ENCODE results near the gene SPRED3. TPM values are rescaled to one million over a fixed set of nuclear protein-coding genes. Genes with fewer than 3 reads are reported as not detected.
A peak's percentile ranks its signal among the peaks of the same experiment; 100 is the strongest.

The SPRED3 gene
- total RNA-seq, 1 experiment from 2014 or later, result 7.2 TPM

GRCh38 chr19:38417146-38417543 is 28.6 kb downstream of the SPRED3 start:
- Mint-ChIP-seq H3K4me1 (peaks cover 13% of the 10 kb centered on the region), H3K36me3 (no peaks in the 10 kb centered on the region), H3K27me3 (ENCODE audit: low read depth) (peaks cover 21% of the 10 kb centered on the region), H3K4me3 (peak overlapping the region; percentile 84), H3K27ac (peak overlapping the region; percentile 55), H3K9me3 (no peaks in the 10 kb centered on the region)
- no peak for TF ChIP-seq ZNF317 (CRISPR knock-in tag; IDR thresholded peaks at IDR 0.05; ENCODE audit: borderline replicate concordance, low read depth)
- TF ChIP-seq ARID4B (CRISPR knock-in tag; IDR thresholded peaks at IDR 0.05; ENCODE audit: borderline replicate concordance), result 0 out of 2 replicates have a peak, but pooled peaks have one; percentile 35
- no peak for TF ChIP-seq PRDM15 (CRISPR knock-in tag; IDR thresholded peaks at IDR 0.05)
- DNase-seq (ENCODE audit: low spot score) (no peak), ATAC-seq (no peak)
- POLR2A ChIA-PET, result interaction anchor here (1.6 kb wide), 1 partner anchor 29 kb away, joined by 4 read pairs; the partner anchor contains the start of gene GGN
- CTCF ChIA-PET, result interaction anchor here (0.6 to 7.7 kb wide), 2 partner anchors 14 to 187 kb away, joined by 5 to 55 read pairs; partner anchors contain the start of gene FAM98C

GRCh38 chr19:38417544-38418506 is 29.3 kb downstream of the SPRED3 start:
- ATAC-seq (peak; percentile 86), DNase-seq (ENCODE audit: low spot score) (peak; percentile 93)
- H3K27ac Mint-ChIP-seq, result peak overlapping the region; percentile 89
- H3K4me1 Mint-ChIP-seq, result peaks cover 13% of the 10 kb centered on the region
- H3K9me3 Mint-ChIP-seq, result no peaks in the 10 kb centered on the region
- peaks cover 21% of the 10 kb centered on the region for H3K27me3 Mint-ChIP-seq (ENCODE audit: low read depth)
- ChIA-PET CTCF (interaction anchor here (7.7 kb wide), 1 partner anchor 14 kb away, joined by 55 read pairs; the partner anchor contains the start of gene FAM98C), POLR2A (interaction anchor here (1.6 kb wide), 1 partner anchor 30 kb away, joined by 4 read pairs; the partner anchor contains the start of gene GGN)
- peak overlapping the region; percentile 84 for H3K4me3 Mint-ChIP-seq
- no peaks in the 10 kb centered on the region for H3K36me3 Mint-ChIP-seq
- TF ChIP-seq ATF1 (CRISPR knock-in tag; IDR thresholded peaks at IDR 0.05), result no peak
- TF ChIP-seq HMGXB4 (CRISPR knock-in tag; IDR thresholded peaks at IDR 0.05), result no peak
- no peak for TF ChIP-seq KAT7 (CRISPR knock-in tag; IDR thresholded peaks at IDR 0.05; ENCODE audit: borderline replicate concordance)
- TF ChIP-seq MXD4 (CRISPR knock-in tag; IDR thresholded peaks at IDR 0.05; ENCODE audit: borderline replicate concordance), result no peak
- TF ChIP-seq SP1 (CRISPR knock-in tag; conservative IDR thresholded peaks at IDR 0.05), result peak; percentile 87
- peak; percentile 85; the same call in 1 of the 2 replicates for TF ChIP-seq CREM (CRISPR knock-in tag; IDR thresholded peaks at IDR 0.05)
- TF ChIP-seq RORB (CRISPR knock-in tag; IDR thresholded peaks at IDR 0.05), result no peak
- TF ChIP-seq E2F1 (CRISPR knock-in tag; IDR thresholded peaks at IDR 0.05), result no peak
- TF ChIP-seq TCF7 (CRISPR knock-in tag; IDR thresholded peaks at IDR 0.05; ENCODE audit: low read depth), result no peak
- no peak for TF ChIP-seq ZSCAN18 (CRISPR knock-in tag; IDR thresholded peaks at IDR 0.05)
- 0 out of 2 replicates have a peak, but pooled peaks have one; percentile 61 for TF ChIP-seq ZNF281 (CRISPR knock-in tag; IDR thresholded peaks at IDR 0.05)
- TF ChIP-seq FOXJ3 (CRISPR knock-in tag; IDR thresholded peaks at IDR 0.05; ENCODE audit: borderline replicate concordance), result no peak
- no peak for TF ChIP-seq GTF2I (CRISPR knock-in tag; conservative IDR thresholded peaks at IDR 0.05)

All from WTC11 (cell line).